ENCODE results near the gene COL6A1.

The COL6A1 gene

GRCh38 chr21:45994086-45994661 lies 12.6 kb downstream of the COL6A1 start:
- Histone ChIP-seq H3K4me1 (ENCODE audit: low read length) (no peaks in the 10 kb centered on the region), H3K36me3 (replicated peaks; ENCODE audit: low read depth, low read length) (no peaks in the 10 kb centered on the region), H3K4me3 (ENCODE audit: low read length) (no peak overlapping the region), H3K27me3 (ENCODE audit: low read depth, low read length) (no peaks in the 10 kb centered on the region), H2AFZ (ENCODE audit: low read depth, low read length) (no peak overlapping the region), H3K4me2 (ENCODE audit: low read length) (no peak overlapping the region), H3K9me3 (ENCODE audit: insufficient read depth, low read length) (no peaks in the 10 kb centered on the region), H4K20me1 (ENCODE audit: insufficient read depth, low read length) (no peaks in the 10 kb centered on the region), H3K9ac (ENCODE audit: low read length) (no peak overlapping the region), H3K79me2 (ENCODE audit: low read length) (no peaks in the 10 kb centered on the region), H3K27ac (ENCODE audit: low read length) (no peak overlapping the region)
- TF ChIP-seq EZH2phosphoT487 (IDR thresholded peaks at IDR 0.05; ENCODE audit: low read depth): no peak
- no peak for TF ChIP-seq CTCF (IDR thresholded peaks at IDR 0.05; ENCODE audit: low read depth, low read length)

- no peak overlapping the region for H3K4me2 ChIP-seq (ENCODE audit: low read length)
- no peak overlapping the region for H3K9ac ChIP-seq (ENCODE audit: low read length)
- H4K20me1 ChIP-seq (ENCODE audit: insufficient read depth, low read length): no peaks in the 10 kb centered on the region
- TF ChIP-seq CTCF (IDR thresholded peaks at IDR 0.05; ENCODE audit: low read depth, low read length): no peak
- no peak for TF ChIP-seq EZH2phosphoT487 (IDR thresholded peaks at IDR 0.05; ENCODE audit: low read depth)
- H3K36me3 ChIP-seq (replicated peaks; ENCODE audit: low read depth, low read length): no peaks in the 10 kb centered on the region
- no peaks in the 10 kb centered on the region for H3K27me3 ChIP-seq (ENCODE audit: low read depth, low read length)
- no peaks in the 10 kb centered on the region for H3K79me2 ChIP-seq (ENCODE audit: low read length)
- H3K27ac ChIP-seq (ENCODE audit: low read length): no peak overlapping the region
- H3K9me3 ChIP-seq (ENCODE audit: insufficient read depth, low read length): no peaks in the 10 kb centered on the region
- H2AFZ ChIP-seq (ENCODE audit: low read depth, low read length): no peak overlapping the region
- no peak overlapping the region for H3K4me3 ChIP-seq (ENCODE audit: low read length)
- no peaks in the 10 kb centered on the region for H3K4me1 ChIP-seq (ENCODE audit: low read length)
Measured at GRCh38 chr21:45994759-45995685, 13.5 kb downstream of the COL6A1 start.

- Histone ChIP-seq H3K36me3 (replicated peaks; ENCODE audit: low read depth, low read length) (no peaks in the 10 kb centered on the region), H3K9ac (ENCODE audit: low read length) (no peak overlapping the region), H3K4me3 (ENCODE audit: low read length) (no peak overlapping the region), H4K20me1 (ENCODE audit: insufficient read depth, low read length) (no peaks in the 10 kb centered on the region), H3K79me2 (ENCODE audit: low read length) (no peaks in the 10 kb centered on the region), H3K4me1 (ENCODE audit: low read length) (no peaks in the 10 kb centered on the region), H2AFZ (ENCODE audit: low read depth, low read length) (no peak overlapping the region), H3K27me3 (ENCODE audit: low read depth, low read length) (no peaks in the 10 kb centered on the region), H3K4me2 (ENCODE audit: low read length) (no peak overlapping the region), H3K9me3 (ENCODE audit: insufficient read depth, low read length) (no peaks in the 10 kb centered on the region), H3K27ac (ENCODE audit: low read length) (no peak overlapping the region)
- TF ChIP-seq CTCF (IDR thresholded peaks at IDR 0.05; ENCODE audit: low read depth, low read length) (no peak), EZH2phosphoT487 (IDR thresholded peaks at IDR 0.05; ENCODE audit: low read depth) (no peak)
Measured at GRCh38 chr21:45995686-45996179, 14.2 kb downstream of the COL6A1 start.

Data from OCI-LY3 (cell line).